Urinary bladder (tissue), 4 donors: ENCODE results near the gene WDR31. TPM values are rescaled to one million over a fixed set of nuclear protein-coding genes. Genes with fewer than 3 reads are reported as not detected.
A peak's percentile ranks its signal among the peaks of the same experiment; 100 is the strongest.

Source experiments
- DNase-seq: peaks from one replicate; pipeline ENCODE4 v3.0.0-alpha.2; 2015; ENCODE audit errors: extremely low spot score
- H3K27ac ChIP-seq: one replicate; pipeline ENCODE4 v1.5.1; 2013; ENCODE audit warnings: low read depth, mild to moderate bottlenecking, moderate library complexity
- H3K36me3 ChIP-seq: one replicate; pipeline ENCODE4 v1.6.1; 2013; ENCODE audit warnings: mild to moderate bottlenecking, moderate library complexity; ENCODE audit not compliant: insufficient read depth
- H3K4me1 ChIP-seq: one replicate; pipeline ENCODE4 v1.6.1; 2013; ENCODE audit warnings: mild to moderate bottlenecking, moderate library complexity; ENCODE audit not compliant: insufficient read depth
- H3K4me3 ChIP-seq: one replicate; pipeline ENCODE4 v1.5.1; 2013; ENCODE audit warnings: low read depth, low read length
- WGBS: extraction: QIAGEN DNeasy Blood & Tissue Kit; methylation state at CpG from one replicate; pipeline ENCODE4 v1.1.7; 2013; 5-methylcytosine and 5-hydroxymethylcytosine counted together
- polyA plus RNA-seq: library from polyadenylated mRNA; stranded (reverse); fragments of 200-250 nt; gene quantifications from one replicate; pipeline ENCODE4 v1.2.3, GENCODE V29; 2013
- total RNA-seq: library from RNA; depleted of rRNA; stranded (reverse); fragments of >200 nt; gene quantifications from one replicate; pipeline ENCODE4 v1.2.3, GENCODE V29; 2014
- donor health status: healthy with polysubstance abuse.
- donor health status: healthy.

WDR31 gene
- total and polyA plus RNA-seq, 2 donors: 1.7 to 2.6 TPM

GRCh38 chr9:113360242-113360842 lies 20.3 kb upstream of the WDR31 start:
- Histone ChIP-seq H3K36me3 (no peaks in the 10 kb centered on the region), H3K4me3 (no peak overlapping the region), H3K4me1 (no peaks in the 10 kb centered on the region), H3K27ac (no peak overlapping the region)
- 86% methylated on average over 15 of the region's 15 CpGs for WGBS
- no peak for DNase-seq

- H3K36me3 ChIP-seq: no peaks in the 10 kb centered on the region
- WGBS: 88% methylated on average over 1 of the region's 1 CpG
- no peak for DNase-seq
- H3K27ac ChIP-seq: no peak overlapping the region
- no peaks in the 10 kb centered on the region for H3K4me1 ChIP-seq
- no peak overlapping the region for H3K4me3 ChIP-seq
These were observed 19.3 kb upstream of the WDR31 start for GRCh38 chr9:113359385-113359784.

GRCh38 chr9:113356686-113357292 lies 16.7 kb upstream of the WDR31 start:
- no peak overlapping the region for H3K27ac ChIP-seq
- H3K36me3 ChIP-seq: no peaks in the 10 kb centered on the region
- WGBS: 76% methylated on average over 7 of the region's 7 CpGs
- no peak for DNase-seq
- H3K4me3 ChIP-seq: no peak overlapping the region
- H3K4me1 ChIP-seq: no peaks in the 10 kb centered on the region

DNA sequence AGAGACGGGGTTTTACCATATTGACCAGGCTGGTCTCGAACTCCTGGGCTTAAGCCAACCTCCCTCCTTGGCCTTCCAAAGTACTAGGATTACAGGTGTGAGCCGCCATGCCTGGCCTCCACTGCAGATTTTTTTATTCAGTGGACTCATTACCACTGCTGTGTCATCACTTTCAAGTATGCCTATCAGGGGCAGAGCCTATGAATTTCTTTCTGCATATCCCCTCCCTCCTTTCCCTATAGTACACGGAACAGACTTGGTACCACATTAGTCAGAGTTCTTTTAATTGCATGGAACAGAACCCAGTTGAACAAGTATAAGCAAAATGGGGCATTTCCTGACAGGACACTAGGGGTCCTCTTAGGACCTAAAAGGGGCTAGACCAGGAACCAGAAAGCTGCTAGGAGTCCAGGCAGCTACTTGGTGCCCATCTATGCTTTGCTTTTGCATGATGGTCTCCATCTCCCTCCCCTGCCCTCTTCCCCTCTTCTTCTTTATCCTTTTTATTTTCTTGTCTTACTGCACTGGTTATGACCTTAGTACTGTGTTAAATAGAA lies 15.0 kb upstream of the WDR31 start:
- WGBS: 86% methylated on average over 4 of the region's 4 CpGs
- no peak overlapping the region for H3K4me3 ChIP-seq
- H3K4me1 ChIP-seq: no peaks in the 10 kb centered on the region
- no peak for DNase-seq
- H3K27ac ChIP-seq: no peak overlapping the region
- no peaks in the 10 kb centered on the region for H3K36me3 ChIP-seq

DNA sequence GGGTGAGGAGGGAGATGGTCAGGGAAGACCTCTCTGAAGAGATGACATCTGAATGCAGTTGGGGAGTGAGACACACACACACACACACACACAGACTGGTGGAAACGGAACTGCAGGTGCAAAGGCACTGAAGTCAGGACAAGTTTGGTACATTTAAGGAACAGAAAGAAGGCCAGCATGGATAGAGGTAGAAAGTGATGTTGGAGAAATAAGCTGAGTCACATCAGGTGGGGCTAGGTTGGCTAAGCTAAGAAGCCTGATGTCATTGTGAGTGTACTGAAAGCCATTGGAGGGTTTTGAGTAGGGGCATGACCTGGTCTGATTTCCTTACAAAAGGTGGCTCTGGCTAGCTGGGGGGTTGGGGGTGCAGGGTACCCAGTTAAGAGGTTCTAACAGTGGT lies 12.3 kb upstream of the WDR31 start:
- WGBS: 82% methylated on average over 1 of the region's 1 CpG
- Histone ChIP-seq H3K27ac (no peak overlapping the region), H3K4me1 (no peaks in the 10 kb centered on the region)

GRCh38 chr9:113352006-113352405 lies 11.9 kb upstream of the WDR31 start:
- no peak for DNase-seq
- Histone ChIP-seq H3K27ac (no peak overlapping the region), H3K36me3 (no peaks in the 10 kb centered on the region), H3K4me1 (no peaks in the 10 kb centered on the region), H3K4me3 (no peak overlapping the region)
- WGBS: 79% methylated on average over 6 of the region's 6 CpGs

More for the DNA sequence above, 12.3 kb upstream of the WDR31 start:
- H3K4me3 ChIP-seq: no peak overlapping the region
- H3K36me3 ChIP-seq: no peaks in the 10 kb centered on the region
- DNase-seq: no peak

- no peak for DNase-seq
- WGBS: 56% methylated on average over 6 of the region's 6 CpGs
- Histone ChIP-seq H3K36me3 (no peaks in the 10 kb centered on the region), H3K27ac (no peak overlapping the region), H3K4me3 (no peak overlapping the region), H3K4me1 (no peaks in the 10 kb centered on the region)
These were observed 10.9 kb upstream of the WDR31 start for GRCh38 chr9:113350937-113351336.

DNA sequence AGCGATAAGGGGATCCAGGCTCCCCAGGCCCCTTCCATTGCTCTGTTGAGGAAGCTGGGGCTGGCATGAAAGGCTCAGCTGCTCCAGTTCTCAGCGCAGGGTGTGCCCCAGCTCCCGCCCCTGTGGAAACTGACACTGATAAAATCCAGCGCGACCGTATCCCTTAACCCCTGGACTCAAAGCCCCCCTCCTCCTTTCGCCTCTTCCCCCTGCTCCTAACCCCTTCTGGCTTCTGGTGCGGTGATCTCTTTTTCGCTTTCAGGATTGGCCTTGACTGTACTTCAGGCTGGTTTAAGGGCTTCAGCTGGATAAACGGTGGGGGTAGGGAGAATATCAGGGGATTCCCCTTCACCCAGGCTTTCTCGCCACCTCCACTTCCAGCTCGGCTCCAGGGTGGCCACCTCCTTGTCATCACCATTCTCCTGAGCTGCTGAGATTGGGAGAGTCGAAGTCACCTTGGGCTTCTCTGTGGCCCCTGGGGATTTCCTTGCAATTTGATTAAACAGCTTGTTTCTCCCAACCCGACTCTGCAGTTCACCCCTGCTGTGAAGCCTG lies 10.1 kb upstream of the WDR31 start:
- Histone ChIP-seq H3K4me1 (no peaks in the 10 kb centered on the region), H3K4me3 (no peak overlapping the region), H3K36me3 (no peaks in the 10 kb centered on the region), H3K27ac (no peak overlapping the region)
- WGBS: 11% methylated on average over 14 of the region's 14 CpGs
- DNase-seq: no peak

- no peaks in the 10 kb centered on the region for H3K4me1 ChIP-seq
- no peaks in the 10 kb centered on the region for H3K36me3 ChIP-seq
- H3K4me3 ChIP-seq: peak within 1 kb of the TSS; percentile 57
- H3K27ac ChIP-seq: no peak within 1 kb of the TSS
- no peak for DNase-seq
- 2% methylated on average over 71 of the region's 71 CpGs for WGBS
These were observed 9.5 kb upstream of the WDR31 start, which contains the start of gene BSPRY for GRCh38 chr9:113349445-113350094. BSPRY (plus strand) TSS chr9:113349541; CDS start chr9:113349580, 39 bp downstream.

DNA sequence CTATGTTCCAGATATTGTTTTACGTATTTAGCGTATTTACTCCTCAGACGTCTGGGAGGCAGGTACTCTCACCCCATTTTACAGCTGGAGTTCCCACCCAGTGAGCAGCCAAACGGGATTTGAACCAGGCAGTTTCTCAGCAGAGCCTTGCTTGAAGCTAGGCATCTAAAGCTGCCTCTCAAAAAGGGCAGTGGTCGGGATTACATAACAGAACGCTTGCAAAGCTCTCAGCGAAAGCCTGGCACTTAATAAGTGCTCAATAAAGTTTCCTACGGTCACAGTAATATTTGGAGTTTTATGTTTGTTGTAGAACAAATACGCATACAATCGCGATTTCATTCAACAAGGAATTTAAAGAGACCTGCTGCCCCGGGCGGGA lies 9.0 kb upstream of the WDR31 start:
- Histone ChIP-seq H3K27ac (no peak overlapping the region), H3K4me3 (peak overlapping the region; percentile 57), H3K4me1 (no peaks in the 10 kb centered on the region), H3K36me3 (no peaks in the 10 kb centered on the region)
- 23% methylated on average over 13 of the region's 13 CpGs for WGBS
- no peak for DNase-seq

DNA sequence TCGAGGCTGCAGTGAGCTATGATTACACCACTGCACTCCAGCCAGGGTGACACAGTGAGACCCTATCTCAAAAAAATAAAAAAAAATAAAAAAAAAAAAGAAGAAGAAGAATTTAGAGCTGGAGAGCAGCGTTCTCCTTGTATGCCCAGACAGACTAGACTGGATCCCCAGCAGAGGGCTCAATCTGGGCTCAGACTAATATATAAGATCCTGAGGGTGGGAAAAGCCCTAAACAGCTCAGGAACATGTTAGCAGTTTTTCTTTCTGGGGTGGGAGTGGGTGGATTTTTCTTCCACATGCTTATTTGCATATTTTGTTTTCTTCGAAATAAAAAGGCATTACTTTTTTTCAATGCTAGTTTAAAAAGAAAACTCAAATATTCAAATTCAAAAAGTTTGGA lies 8.4 kb upstream of the WDR31 start:
- no peaks in the 10 kb centered on the region for H3K4me1 ChIP-seq
- DNase-seq: no peak
- no peak overlapping the region for H3K27ac ChIP-seq
- H3K36me3 ChIP-seq: no peaks in the 10 kb centered on the region
- H3K4me3 ChIP-seq: no peak overlapping the region
- WGBS: 84% methylated on average over 3 of the region's 3 CpGs

GRCh38 chr9:113345671-113346070 lies 5.6 kb upstream of the WDR31 start:
- no peak for DNase-seq
- WGBS: 0% methylated on average over 1 of the region's 1 CpG
- Histone ChIP-seq H3K4me3 (no peak overlapping the region), H3K4me1 (no peaks in the 10 kb centered on the region), H3K36me3 (no peaks in the 10 kb centered on the region), H3K27ac (no peak overlapping the region)

- Histone ChIP-seq H3K36me3 (no peaks in the 10 kb centered on the region), H3K27ac (no peak overlapping the region), H3K4me3 (no peak overlapping the region), H3K4me1 (no peaks in the 10 kb centered on the region)
- 49% methylated on average over 2 of the region's 2 CpGs for WGBS
- DNase-seq: no peak
These were observed 5.1 kb upstream of the WDR31 start for GRCh38 chr9:113345190-113345589.
